ENCODE data around the gene C2CD4A. TPM values are rescaled to one million over a fixed set of nuclear protein-coding genes. Genes with fewer than 3 reads are reported as not detected.

The C2CD4A gene
- total RNA-seq, 3 donors from 2014 or later (not counting 1 experiment from before 2014, with no cell fraction given), result not detected

- no peaks in the 10 kb centered on the region for H3K4me1 ChIP-seq (ENCODE audit: control insufficient read depth, insufficient read depth, low read length)
- H3K27me3 ChIP-seq (ENCODE audit: control insufficient read depth, insufficient read depth, low read length), result no peaks in the 10 kb centered on the region
- H3K27ac ChIP-seq (ENCODE audit: low read length), result no peak overlapping the region
- Mint-ChIP-seq H3K4me1 (no peaks in the 10 kb centered on the region), H3K9me3 (no peaks in the 10 kb centered on the region), H3K27me3 (ENCODE audit: low read depth in 2 of 2) (peaks cover 8 to 22% of the 10 kb centered on the region in 2 donors), H3K27ac (no peak overlapping the region), H3K36me3 (no peaks in the 10 kb centered on the region), H3K4me3 (no peak overlapping the region)
- 83% methylated on average over 4 of the region's 4 CpGs for WGBS (ENCODE audit: insufficient coverage)
- intact Hi-C loops (cut with micrococcal nuclease), result loop anchor here (10.0 kb wide), 1 partner anchor 55 kb away; no protein-coding TSS in a partner anchor
- TF ChIP-seq CTCF (IDR thresholded peaks at IDR 0.05), result no peak
- H3K36me3 ChIP-seq (ENCODE audit: control insufficient read depth, insufficient read depth, low read length), result no peaks in the 10 kb centered on the region
- no peak overlapping the region for H3K4me3 ChIP-seq (ENCODE audit: low read length)
- H3K9me3 ChIP-seq (ENCODE audit: control insufficient read depth, insufficient read depth, low read length), result no peaks in the 10 kb centered on the region
- no peak for ATAC-seq
- DNase-seq, result no peak
Measured at GRCh38 chr15:62079594-62079993, 12.8 kb downstream of the C2CD4A start.

- intact Hi-C loops (cut with micrococcal nuclease), result no loop called here
- H3K36me3 Mint-ChIP-seq, result no peaks in the 10 kb centered on the region
- no peak overlapping the region for H3K4me3 ChIP-seq (ENCODE audit: low read length)
- H3K27ac Mint-ChIP-seq, result no peak overlapping the region
- no peaks in the 10 kb centered on the region for H3K9me3 Mint-ChIP-seq
- DNase-seq, result no peak
- peaks cover 8 to 22% of the 10 kb centered on the region in 2 donors for H3K27me3 Mint-ChIP-seq (ENCODE audit: low read depth in 2 of 2)
- H3K4me1 Mint-ChIP-seq, result no peaks in the 10 kb centered on the region
- no peak for TF ChIP-seq CTCF (IDR thresholded peaks at IDR 0.05)
- H3K4me1 ChIP-seq (ENCODE audit: control insufficient read depth, insufficient read depth, low read length), result no peaks in the 10 kb centered on the region
- 88% methylated on average over 7 of the region's 9 CpGs for WGBS (ENCODE audit: insufficient coverage)
- no peak for ATAC-seq
- no peak overlapping the region for H3K27ac ChIP-seq (ENCODE audit: low read length)
- H3K27me3 ChIP-seq (ENCODE audit: control insufficient read depth, insufficient read depth, low read length), result no peaks in the 10 kb centered on the region
- H3K4me3 Mint-ChIP-seq, result no peak overlapping the region
- H3K9me3 ChIP-seq (ENCODE audit: control insufficient read depth, insufficient read depth, low read length), result no peaks in the 10 kb centered on the region
- no peaks in the 10 kb centered on the region for H3K36me3 ChIP-seq (ENCODE audit: control insufficient read depth, insufficient read depth, low read length)
Measured at GRCh38 chr15:62083194-62084154, 16.7 kb downstream of the C2CD4A start.

GRCh38 chr15:62085740-62086139, 19.0 kb downstream of the C2CD4A start:
- no peaks in the 10 kb centered on the region for H3K9me3 Mint-ChIP-seq

More at GRCh38 chr15:62085740-62086139, 19.0 kb downstream of the C2CD4A start:
- WGBS (ENCODE audit: insufficient coverage), result 89% methylated on average over 4 of the region's 4 CpGs
- no peak for TF ChIP-seq CTCF (IDR thresholded peaks at IDR 0.05)
- intact Hi-C loops (cut with micrococcal nuclease), result no loop called here
- Mint-ChIP-seq H3K4me1 (no peaks in the 10 kb centered on the region), H3K27me3 (ENCODE audit: low read depth in 2 of 2) (peaks cover 8 to 12% of the 10 kb centered on the region in 2 donors), H3K36me3 (no peaks in the 10 kb centered on the region), H3K27ac (no peak overlapping the region), H3K4me3 (no peak overlapping the region)
- no peak for DNase-seq
- Histone ChIP-seq H3K27me3 (ENCODE audit: control insufficient read depth, insufficient read depth, low read length) (no peaks in the 10 kb centered on the region), H3K4me1 (ENCODE audit: control insufficient read depth, insufficient read depth, low read length) (no peaks in the 10 kb centered on the region), H3K4me3 (ENCODE audit: low read length) (no peak overlapping the region), H3K27ac (ENCODE audit: low read length) (no peak overlapping the region), H3K9me3 (ENCODE audit: control insufficient read depth, insufficient read depth, low read length) (no peaks in the 10 kb centered on the region), H3K36me3 (ENCODE audit: control insufficient read depth, insufficient read depth, low read length) (no peaks in the 10 kb centered on the region)
- no peak for ATAC-seq
